Measurements from ENCODE around the gene PSORS1C1.
"Not testable (repeated sequence)": the region's sequence is repeated elsewhere in the genome, so short reads cannot be mapped to it uniquely, and the experiment has no call there.

GRCh38 chr6:31164475-31165063, 50.0 kb downstream of the PSORS1C1 start:
- not testable (repeated sequence) for TF ChIP-seq CTCF, POLR2A (IDR thresholded peaks at IDR 0.05)

Data from Peyer's patch (tissue), 4 donors.